HUES6 (cell line): ENCODE data around the gene MUC22.
"Not testable (repeated sequence)": the region's sequence is repeated elsewhere in the genome, so short reads cannot be mapped to it uniquely, and the experiment has no call there.

Experiments used
- H3K27ac ChIP-seq: 2 replicates; pipeline ENCODE4 v1.7.0; 2013; ENCODE audit warnings: low read depth, mild to moderate bottlenecking, low read length, inconsistent platforms
- H3K27me3 ChIP-seq: 2 replicates; pipeline ENCODE4 v1.6.1; 2013; ENCODE audit warnings: low read length; ENCODE audit not compliant: control insufficient read depth, insufficient read depth
- H3K36me3 ChIP-seq: 2 replicates; pipeline ENCODE4 v1.6.1; 2013; ENCODE audit warnings: low read length; ENCODE audit not compliant: control insufficient read depth, insufficient read depth
- H3K4me1 ChIP-seq: 2 replicates; pipeline ENCODE4 v1.6.1; 2013; ENCODE audit warnings: low read length; ENCODE audit not compliant: control insufficient read depth, insufficient read depth
- H3K4me3 ChIP-seq: 2 replicates; pipeline ENCODE4 v1.5.1; 2013; ENCODE audit warnings: low read depth, low read length
- H3K9ac ChIP-seq: one replicate; pipeline ENCODE4 v1.6.1; 2013; ENCODE audit warnings: mild to moderate bottlenecking, low read length
- H3K9me3 ChIP-seq: 2 replicates; pipeline ENCODE4 v1.6.1; 2013; ENCODE audit warnings: low read depth, low read length; ENCODE audit not compliant: control insufficient read depth, insufficient read depth

MUC22 gene

DNA sequence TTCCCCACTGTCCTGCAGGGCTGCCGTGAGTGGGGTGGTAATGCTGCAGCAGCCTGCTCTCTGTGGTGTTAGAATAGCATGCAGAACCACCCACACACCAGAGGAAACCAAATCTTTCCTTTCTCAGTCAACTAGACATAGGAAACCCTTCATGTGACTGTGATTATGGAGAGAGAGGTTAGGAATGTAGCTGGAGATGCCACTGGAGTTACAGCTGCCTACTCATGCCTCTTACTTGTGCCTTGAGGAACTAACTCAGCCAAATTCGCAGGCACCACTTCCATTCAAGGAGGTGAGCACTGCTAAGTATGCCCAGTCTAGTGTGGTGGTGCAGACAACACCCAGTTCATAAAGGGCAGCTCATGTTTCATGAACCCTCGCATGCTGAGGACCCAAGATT, 27.4 kb downstream of the MUC22 start:
- H3K4me3 ChIP-seq: no peak overlapping the region
- no peaks in the 10 kb centered on the region for H3K27me3 ChIP-seq
- H3K9ac ChIP-seq: no peak overlapping the region
- H3K36me3 ChIP-seq: no peaks in the 10 kb centered on the region
- no peaks in the 10 kb centered on the region for H3K4me1 ChIP-seq
- no peaks in the 10 kb centered on the region for H3K9me3 ChIP-seq
- H3K27ac ChIP-seq: no peak overlapping the region

DNA sequence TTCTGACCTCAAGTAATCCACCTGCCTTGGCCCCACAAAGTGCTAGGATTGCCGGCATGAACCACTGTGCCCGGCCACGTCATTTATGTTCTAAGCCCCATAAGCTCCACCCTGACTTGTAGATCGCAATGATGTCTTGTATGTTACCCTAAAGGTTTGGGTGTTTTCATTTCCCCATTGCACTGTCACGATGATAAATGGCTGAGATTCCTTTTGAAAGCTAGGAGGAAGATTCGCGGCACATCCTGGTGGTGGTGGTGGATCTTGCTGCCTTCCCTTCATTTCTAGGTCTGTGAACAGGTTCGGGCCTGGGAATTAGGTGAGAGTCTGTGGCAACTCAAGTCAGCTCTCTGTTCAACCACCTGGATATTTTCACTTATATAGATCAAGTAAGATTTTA, 28.3 kb downstream of the MUC22 start:
- no peaks in the 10 kb centered on the region for H3K4me1 ChIP-seq
- no peaks in the 10 kb centered on the region for H3K9me3 ChIP-seq
- H3K36me3 ChIP-seq: no peaks in the 10 kb centered on the region
- H3K27me3 ChIP-seq: no peaks in the 10 kb centered on the region
- no peak overlapping the region for H3K4me3 ChIP-seq
- H3K27ac ChIP-seq: no peak overlapping the region
- no peak overlapping the region for H3K9ac ChIP-seq

DNA sequence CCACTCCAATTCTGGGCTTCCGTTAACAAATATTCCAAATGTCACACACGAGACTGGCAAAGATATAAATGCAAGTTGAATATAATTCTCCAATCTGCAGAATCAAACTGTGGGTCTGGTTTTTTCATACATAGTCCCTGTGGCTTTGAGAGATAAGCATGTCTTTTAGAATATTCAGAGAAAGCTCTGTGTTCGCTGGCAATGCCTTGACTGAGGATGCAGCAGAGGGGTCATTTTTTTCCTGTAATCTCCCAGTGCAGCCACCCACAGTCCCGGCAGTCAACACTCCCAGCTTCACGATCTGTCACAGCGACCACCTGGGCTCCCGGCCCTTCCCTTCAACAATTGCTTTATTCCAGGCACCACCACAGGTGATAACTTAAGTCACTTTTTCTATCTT, 30.5 kb downstream of the MUC22 start:
- no peaks in the 10 kb centered on the region for H3K27me3 ChIP-seq
- no peaks in the 10 kb centered on the region for H3K9me3 ChIP-seq
- no peaks in the 10 kb centered on the region for H3K4me1 ChIP-seq
- H3K27ac ChIP-seq: no peak overlapping the region
- H3K9ac ChIP-seq: no peak overlapping the region
- no peak overlapping the region for H3K4me3 ChIP-seq
- no peaks in the 10 kb centered on the region for H3K36me3 ChIP-seq

DNA sequence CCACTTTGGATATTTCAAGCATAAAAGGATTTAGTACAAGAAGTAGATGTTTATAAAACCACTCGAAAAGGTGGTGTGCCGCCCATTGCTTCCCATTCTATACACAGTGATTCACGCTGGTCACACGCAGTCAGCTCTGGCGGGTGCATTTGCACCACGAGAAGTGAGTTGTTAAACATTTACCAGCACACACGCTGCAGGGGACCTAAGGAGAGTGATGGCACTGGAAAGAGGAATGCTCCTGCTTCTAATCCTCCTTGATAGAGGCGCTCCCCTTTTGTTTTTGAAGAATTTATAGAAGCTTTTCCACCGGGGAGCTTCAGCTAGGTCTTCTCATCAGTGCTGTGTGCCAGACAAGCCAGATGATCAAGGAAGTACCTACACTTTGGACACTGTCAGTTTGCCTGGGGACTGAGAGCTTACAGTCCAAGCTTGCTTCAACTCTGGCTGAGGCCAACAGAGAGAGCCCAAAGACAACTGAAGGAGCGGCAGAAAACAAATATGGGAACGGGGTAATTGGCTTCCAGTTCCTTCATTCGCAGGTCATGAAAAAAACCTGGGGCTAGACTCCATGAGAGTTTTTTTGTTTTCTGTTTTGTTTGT, 31.2 kb downstream of the MUC22 start:
- Histone ChIP-seq H3K4me3 (no peak overlapping the region), H3K27me3 (no peaks in the 10 kb centered on the region), H3K9ac (no peak overlapping the region), H3K36me3 (no peaks in the 10 kb centered on the region), H3K27ac (no peak overlapping the region), H3K9me3 (no peaks in the 10 kb centered on the region), H3K4me1 (no peaks in the 10 kb centered on the region)

DNA sequence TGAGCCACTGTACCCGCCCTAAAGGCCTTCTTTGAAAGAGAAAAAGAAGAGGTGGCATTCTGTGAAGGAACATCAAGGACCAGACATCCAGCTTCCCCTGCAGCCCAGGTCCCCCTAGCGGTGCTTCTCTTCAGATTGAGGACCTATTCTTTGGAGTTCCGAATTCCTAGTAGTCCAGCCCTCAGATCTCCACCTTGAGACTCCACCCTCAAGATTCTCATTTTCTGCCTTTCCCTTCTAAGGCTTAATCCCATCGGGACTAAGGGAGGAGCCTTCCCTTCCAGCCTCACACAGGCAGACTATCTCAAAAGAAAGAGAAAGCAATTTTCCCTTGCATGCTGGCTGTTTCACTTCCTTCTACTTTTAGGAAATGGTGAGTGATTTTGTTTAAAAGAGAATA, 32.5 kb downstream of the MUC22 start:
- Histone ChIP-seq H3K4me3 (no peak overlapping the region), H3K9me3 (no peaks in the 10 kb centered on the region)

DNA sequence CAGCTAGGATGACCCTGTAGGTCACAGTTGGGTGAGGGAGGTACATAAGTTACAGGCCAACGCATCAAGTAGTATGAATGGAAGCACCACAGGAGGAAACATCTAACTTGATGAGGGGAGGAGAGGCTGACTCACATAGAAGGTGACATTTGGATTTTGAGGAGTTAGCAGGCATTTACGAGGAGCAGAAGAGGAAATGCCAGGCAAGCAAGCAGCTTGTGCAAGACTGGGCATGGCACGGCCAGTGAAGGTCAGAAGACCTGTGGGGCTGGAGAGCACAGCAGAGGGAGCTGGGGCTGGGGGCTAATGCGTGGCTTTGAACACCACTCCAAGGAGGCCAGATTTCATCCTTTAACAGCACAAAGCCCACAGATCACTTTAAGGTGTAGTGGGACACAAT, 37.8 kb downstream of the MUC22 start:
- Histone ChIP-seq H3K9me3 (no peaks in the 10 kb centered on the region), H3K9ac (no peak overlapping the region), H3K4me3 (no peak overlapping the region), H3K27me3 (no peaks in the 10 kb centered on the region), H3K36me3 (no peaks in the 10 kb centered on the region), H3K4me1 (no peaks in the 10 kb centered on the region), H3K27ac (no peak overlapping the region)

More for the DNA sequence above, 32.5 kb downstream of the MUC22 start:
- H3K36me3 ChIP-seq: no peaks in the 10 kb centered on the region
- no peaks in the 10 kb centered on the region for H3K4me1 ChIP-seq
- no peak overlapping the region for H3K27ac ChIP-seq
- H3K9ac ChIP-seq: no peak overlapping the region
- H3K27me3 ChIP-seq: no peaks in the 10 kb centered on the region

DNA sequence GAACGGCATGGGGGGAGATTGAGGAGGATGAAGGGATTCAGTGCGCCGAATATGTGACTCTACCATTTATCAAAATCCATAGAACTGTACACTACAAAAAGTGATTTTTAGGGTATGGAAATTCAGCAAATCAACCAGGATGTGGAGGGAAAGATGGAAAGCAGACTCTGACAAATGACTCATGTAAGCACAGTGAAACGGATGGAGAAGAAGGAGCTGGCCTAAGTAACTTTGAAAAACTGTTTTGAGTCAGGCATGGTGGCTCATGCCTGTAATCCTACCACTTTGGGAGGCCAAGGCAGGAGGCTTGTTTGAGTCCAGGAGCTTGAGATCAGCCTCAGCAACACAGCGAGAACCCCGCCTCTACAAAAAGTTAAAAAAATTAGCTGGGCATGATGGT, 39.2 kb downstream of the MUC22 start:
- Histone ChIP-seq H3K4me1 (no peaks in the 10 kb centered on the region), H3K4me3 (no peak overlapping the region), H3K9ac (no peak overlapping the region), H3K27me3 (no peaks in the 10 kb centered on the region), H3K36me3 (no peaks in the 10 kb centered on the region), H3K27ac (no peak overlapping the region), H3K9me3 (no peaks in the 10 kb centered on the region)

DNA sequence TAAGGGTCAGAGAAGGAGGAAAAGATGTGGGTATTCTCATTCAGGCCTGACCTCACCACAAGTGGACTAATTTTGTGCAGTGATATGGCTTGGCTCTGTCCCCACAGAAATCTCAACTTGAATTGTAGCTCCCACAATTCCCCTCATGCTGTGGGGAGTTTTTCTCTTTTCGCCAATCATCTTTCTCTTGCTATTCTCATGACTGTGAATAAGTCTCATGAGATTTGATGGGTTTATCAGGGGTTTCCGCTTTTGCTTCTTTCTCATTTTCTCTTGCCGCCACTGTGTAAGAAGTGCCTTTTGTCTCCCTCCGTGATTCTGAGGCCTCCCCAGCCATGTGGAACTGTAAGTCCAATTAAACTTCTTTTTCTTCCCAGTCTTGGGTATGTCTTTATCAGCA, 42.9 kb downstream of the MUC22 start:
- H3K27ac ChIP-seq, H3K27me3 ChIP-seq, H3K4me3 ChIP-seq, H3K9ac ChIP-seq, H3K9me3 ChIP-seq, H3K36me3 ChIP-seq: not testable (repeated sequence)
- H3K4me1 ChIP-seq: peaks cover 11% of the 10 kb centered on the region

DNA sequence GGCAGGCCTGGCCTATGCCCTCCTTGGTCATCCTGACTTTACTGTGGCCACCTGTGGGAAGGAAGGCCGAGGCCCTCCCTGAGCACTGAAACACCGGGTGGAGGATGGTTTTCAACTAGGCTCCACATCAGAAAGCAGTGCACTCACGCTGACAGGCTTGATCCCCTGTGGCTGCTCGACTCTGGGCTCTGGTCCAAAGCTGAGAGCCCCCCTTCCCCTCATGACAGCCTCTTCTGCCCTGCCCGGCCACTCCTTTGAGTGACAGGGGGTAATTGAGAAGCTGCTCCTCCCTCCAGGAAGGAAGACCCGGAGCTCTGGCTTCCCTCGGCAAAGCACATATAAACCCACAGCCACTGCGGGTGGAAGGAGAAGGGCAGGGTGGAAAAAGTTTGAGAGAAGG, 43.6 kb downstream of the MUC22 start:
- no peak overlapping the region for H3K9ac ChIP-seq
- no peak overlapping the region for H3K27ac ChIP-seq
- H3K4me1 ChIP-seq: peaks cover 11% of the 10 kb centered on the region
- H3K36me3 ChIP-seq: no peaks in the 10 kb centered on the region
- H3K9me3 ChIP-seq: no peaks in the 10 kb centered on the region
- H3K4me3 ChIP-seq: no peak overlapping the region
- H3K27me3 ChIP-seq: no peaks in the 10 kb centered on the region

DNA sequence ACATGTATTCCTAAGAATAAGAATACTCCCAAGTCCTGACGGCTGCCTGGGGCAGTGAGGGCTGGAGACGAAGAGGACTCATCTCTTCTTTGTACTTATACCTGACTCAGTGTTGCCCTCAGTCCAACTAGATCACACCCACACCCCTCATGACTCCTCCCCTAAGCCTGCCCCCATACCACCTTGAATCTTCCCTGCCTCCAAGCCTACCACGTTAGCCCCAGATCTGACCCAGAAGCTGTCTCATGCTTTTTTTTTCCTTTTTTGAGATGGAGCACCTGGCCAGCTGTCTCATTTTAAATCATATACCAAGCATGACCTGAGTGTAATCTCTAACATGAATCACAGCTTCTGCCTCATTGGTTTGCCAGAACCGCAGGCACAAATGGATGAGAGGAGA, 45.2 kb downstream of the MUC22 start:
- Histone ChIP-seq H3K27me3 (no peaks in the 10 kb centered on the region), H3K27ac (no peak overlapping the region), H3K4me3 (no peak overlapping the region), H3K9me3 (no peaks in the 10 kb centered on the region), H3K4me1 (peaks cover 11% of the 10 kb centered on the region), H3K36me3 (no peaks in the 10 kb centered on the region), H3K9ac (no peak overlapping the region)

DNA sequence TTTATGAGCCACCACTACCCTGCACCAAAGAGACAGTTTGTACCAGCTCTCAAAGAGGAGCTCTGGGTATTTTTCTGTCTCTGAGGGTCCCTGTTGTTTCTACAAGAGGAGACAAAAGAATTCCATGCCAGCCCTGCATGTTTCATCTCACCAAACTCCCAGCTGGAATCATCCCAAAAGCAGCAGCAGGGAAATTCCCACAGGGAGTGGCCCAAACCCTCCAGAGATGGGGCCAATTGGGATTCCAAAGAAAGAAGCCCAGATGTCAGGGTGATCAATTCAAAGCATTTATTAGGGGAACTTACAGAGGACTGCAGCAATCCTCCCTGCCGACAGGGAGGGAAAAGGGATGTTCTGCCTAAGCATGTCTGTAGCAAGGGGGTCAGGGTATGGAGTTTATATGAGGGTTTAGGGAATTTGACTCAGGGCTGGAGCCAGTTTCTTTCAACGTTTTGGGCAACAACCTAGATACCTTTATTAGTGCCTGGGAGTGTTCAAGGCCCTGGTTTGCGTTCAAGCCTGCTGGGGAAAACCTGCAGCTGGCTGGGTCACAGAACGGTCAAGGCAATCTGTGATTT, 47.2 kb downstream of the MUC22 start:
- Histone ChIP-seq H3K9me3 (no peaks in the 10 kb centered on the region), H3K4me1 (peaks cover 11% of the 10 kb centered on the region), H3K27me3 (no peaks in the 10 kb centered on the region), H3K36me3 (no peaks in the 10 kb centered on the region), H3K27ac (no peak overlapping the region), H3K4me3 (no peak overlapping the region), H3K9ac (no peak overlapping the region)
